Umbilical cord (tissue), 2 donors: ENCODE data around the gene SEC24D. TPM values are rescaled to one million over a fixed set of nuclear protein-coding genes. Genes with fewer than 3 reads are reported as not detected.
"Not testable (repeated sequence)": the region's sequence is repeated elsewhere in the genome, so short reads cannot be mapped to it uniquely, and the experiment has no call there.

Source experiments
- DNase-seq: peaks from one replicate; pipeline ENCODE4 v3.0.0-alpha.2; 2015; ENCODE audit warnings: low spot score
- total RNA-seq: library from RNA; depleted of rRNA; stranded (reverse); fragments of >200 nt; gene quantifications from one replicate; pipeline ENCODE4 v1.2.3, GENCODE V29; 2014; ENCODE audit warnings: low replicate concordance; ENCODE audit not compliant: insufficient read depth

SEC24D gene
- total RNA-seq, 1 donor from 2014 or later = 117 TPM

DNA sequence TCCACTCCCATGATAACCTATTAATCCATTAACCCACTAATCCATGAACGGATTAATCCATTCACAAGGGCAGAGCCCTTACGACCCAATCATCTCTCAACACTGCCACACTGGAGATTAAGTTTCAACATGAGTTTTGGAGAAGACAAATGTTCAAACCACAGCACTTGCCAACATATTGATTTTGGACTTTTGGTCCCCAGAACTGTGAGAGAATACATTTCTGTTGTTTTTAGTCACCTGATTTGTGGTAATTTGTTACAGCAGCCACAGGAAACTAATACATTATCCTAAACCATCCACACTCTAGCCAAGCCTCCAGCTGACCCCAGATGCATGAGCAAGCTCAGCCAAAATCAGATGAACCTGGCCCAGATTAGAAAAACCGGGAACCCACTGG, 22.4 kb downstream of the SEC24D start:
- DNase-seq = no peak

DNA sequence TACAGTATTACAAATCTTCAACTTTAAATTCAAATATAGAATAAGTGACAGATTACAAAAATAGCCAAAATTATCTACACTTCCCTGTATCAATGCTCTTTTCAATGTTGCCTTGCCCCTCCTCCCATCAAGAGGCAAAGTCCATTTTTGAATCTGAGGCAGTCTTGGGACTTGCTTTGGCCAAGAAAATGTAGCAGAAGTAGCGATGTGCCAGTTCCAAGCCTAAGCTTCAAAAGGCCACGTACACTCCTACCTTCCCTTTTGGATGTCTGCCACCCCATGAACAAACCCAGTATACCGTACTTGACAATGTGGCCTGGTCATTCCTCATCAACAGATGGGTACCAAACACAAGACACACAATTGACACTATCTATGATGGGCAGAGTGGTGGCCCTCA, 24.1 kb downstream of the SEC24D start:
- no peak for DNase-seq

DNA sequence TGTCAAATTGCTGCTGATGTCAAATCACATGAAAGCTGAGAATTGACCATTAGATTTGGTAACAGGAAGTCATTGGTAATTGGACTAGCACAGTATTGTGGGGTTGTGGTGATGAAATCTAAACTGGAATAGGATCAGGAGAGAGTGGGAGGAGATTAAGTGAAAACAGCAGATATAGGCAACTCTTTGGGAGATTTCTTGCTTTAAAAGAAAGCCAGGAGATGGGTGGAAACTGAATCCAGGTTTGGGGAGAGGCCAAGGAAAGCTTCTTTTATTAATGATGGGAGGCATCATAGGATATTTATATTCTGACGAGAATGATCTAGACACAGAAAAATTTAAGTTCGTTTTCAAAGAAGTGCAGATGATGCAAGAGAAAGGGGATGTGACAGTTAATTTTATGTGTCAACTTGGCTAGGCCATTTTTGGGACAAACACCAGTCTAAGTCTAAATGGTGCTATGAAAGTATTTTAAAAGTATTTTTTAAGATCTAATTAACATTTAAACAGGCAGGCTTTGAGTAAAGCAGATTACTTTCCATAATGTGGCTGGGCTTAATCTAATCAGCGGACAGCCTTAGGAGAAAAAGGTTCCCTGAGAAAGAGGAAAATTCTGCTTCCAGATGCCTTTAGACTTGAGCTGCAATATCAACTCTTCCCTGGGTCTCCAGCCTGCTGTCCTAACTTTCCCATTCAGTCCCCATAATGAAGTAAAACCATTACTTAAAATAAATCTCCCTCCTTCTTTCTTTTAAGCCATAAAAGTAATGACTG, 24.7 kb downstream of the SEC24D start:
- peak; percentile 74 for DNase-seq

DNA sequence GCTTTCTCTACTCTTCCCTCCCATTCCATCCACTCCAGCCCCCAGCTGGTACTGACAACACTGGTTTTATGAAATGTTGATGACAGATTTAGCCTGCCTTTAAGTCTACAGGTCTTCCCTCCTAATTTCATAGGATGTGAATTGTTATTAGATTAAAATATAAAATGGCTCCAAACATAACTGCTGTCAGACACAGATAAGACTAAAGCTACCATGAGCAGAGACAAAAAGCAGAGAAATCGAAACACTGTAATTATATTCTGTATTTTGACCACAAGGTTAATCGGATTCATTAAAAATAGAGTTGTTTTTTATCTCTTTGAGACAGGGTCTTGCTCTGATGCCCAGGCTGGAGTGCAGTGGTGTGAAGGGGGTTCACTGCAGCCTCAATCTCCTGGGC, 28.3 kb downstream of the SEC24D start:
- no peak for DNase-seq

DNA sequence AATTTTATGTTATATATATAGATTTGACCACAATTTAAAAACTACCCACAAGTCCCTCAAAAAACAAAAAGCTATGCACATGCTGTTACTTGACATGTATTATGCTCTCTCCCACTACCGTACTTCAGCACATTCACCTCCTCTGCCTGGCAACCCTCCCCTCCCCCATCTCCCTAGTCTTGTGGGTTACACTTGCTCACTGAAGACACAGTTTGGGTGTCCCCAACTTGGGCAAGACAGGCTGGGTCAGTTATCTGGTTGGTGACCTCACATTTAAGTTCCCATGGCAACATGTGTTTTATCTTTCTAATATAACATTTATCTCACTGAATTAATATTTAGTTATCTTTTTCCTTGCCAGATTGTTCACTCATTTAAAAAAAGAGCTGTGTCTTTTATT, 32.7 kb downstream of the SEC24D start:
- DNase-seq = no peak

DNA sequence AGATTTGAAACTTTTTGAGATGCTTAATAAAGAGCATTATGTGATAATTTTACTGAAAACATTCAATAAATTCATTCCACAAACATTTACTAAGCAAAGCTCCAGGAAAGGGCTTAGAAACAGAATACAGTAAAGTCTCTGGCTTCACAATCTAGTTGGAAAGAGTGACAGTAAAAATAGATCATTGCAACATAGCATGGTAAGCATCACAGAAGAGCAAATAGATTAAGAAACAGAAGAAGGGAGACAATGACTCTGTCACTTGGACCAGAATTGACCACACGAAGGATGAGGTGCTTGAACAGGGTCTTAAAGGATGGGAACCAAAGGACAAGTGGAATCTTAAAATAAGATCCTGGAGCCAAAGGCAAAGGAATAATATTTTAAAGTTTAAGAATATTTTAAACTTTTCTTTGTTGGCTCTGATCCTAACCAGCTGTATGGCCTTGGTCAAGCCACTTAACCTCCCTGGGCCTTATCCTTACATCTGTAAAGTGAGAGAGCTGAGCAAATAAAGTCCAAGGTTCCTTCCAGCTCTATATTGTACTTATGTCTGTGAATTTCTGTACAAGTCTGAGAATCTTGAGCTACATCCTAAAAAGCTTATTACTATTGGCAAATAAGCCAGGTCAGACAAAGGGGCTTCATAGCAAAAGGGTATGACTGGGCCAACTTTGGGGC, 33.9 kb downstream of the SEC24D start:
- DNase-seq = peak; percentile 13

DNA sequence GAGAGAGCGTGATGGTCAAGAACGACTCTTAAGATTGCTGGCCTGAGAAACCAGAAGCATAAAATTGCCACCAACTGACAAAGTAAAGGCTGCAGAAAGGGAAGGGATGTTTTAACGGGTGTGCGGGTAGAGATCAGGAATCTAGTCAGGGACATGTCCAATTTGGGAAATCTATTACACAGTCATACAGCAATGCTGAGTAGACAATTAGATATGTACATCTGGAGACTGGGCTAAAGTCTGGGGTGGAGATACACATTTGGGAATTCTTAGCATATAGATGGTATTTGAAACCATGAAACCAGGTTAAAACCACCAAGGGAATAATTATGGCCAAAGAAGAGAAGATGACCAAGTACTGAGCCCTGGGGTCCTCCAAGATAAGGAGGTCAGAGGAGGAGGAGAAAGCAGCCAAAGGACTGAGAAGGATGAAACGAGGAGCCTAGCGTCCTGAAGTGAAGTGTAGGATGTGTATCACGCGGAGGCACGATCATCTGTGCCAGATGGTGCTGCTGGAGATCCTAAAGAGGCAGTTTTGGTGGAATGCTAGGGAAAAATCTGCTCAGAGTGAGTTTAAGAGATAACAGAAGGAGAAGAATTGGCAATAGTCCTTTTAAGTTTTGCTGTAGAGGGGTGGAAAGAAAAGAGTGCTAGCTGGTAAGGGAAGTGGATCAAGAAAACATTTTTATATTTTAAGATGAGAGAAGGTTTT, 36.5 kb downstream of the SEC24D start:
- no peak for DNase-seq

DNA sequence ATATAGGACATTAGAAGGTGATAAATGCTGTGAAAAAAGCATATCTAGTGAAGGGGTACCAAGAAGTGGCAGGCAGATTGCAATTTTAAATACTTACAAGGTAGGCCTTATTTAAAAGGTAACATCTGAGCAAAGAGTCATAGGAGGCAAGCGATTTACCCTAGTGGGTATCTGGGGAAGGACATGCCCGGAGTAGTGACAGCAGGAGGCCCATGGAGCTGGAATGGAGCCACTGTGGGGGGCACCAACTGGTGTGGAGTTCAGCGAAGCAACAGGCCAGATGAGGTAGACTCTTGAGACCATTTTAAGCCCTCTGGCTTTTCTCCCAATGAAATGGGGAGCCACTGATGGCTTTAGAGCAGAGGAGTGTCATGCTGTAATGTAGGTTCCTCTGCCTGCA, 37.3 kb downstream of the SEC24D start:
- DNase-seq = no peak

DNA sequence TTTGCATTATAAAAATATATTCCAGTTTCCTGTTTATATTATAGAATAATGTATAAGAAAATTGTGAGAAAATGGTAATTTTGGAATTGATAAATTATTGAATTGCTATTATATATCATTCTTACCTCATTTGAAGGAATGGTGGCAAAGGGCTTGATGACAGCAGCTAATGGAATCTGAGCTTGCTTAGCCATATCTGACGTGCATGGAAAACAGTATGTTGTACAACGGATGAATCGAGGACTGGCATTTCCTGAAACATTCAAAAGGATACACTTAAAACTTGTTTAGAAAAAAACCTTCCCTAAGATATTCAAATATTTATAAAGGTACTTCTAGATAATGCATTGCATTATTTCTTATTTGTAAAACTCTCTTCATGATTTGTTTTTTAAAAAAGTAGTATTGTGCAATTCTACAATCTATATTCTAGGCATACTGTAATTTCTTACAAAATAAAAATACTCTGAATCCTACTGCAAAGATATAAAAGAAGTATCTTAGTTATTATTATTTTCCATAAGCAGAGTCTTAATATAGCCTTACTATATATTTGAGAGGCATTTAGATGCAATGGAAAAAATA, 38.3 kb downstream of the SEC24D start:
- no peak for DNase-seq

DNA sequence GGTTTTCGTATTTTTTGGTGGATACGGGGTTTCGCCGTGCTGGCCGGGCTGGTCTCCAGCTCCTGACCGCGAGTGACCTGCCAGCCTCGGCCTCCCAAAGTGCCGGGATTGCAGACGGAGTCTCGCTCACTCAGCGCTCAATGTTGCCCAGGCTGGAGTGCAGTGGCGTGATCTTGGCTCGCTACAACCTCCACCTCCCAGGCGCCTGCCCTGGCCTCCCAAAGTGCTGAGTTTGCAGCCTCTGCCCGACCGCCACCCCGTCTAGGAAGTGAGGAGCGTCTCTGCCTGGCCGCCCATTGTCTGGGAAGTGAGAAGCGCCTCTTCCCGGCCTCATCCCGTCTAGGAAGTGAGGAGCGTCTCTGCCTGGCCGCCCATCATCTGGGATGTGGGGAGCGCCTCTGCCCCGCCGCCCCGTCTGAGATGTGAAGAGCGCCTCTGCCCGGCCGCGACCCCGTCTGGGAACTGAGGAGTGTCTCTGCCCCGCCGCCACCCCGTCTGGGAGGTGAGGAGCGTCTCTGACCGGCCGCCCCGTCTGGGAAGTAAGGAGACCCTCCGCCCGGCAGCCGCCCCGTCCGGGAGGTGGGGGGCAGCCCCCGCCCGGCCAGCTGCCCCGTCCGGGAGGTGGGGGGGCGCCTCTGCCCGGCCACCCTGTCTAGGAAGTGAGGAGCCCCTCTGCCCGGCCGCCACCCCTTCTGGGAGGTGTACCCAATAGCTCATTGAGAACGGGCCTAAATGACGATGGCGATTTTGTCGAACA, 44.1 kb downstream of the SEC24D start:
- DNase-seq = not testable (repeated sequence)

DNA sequence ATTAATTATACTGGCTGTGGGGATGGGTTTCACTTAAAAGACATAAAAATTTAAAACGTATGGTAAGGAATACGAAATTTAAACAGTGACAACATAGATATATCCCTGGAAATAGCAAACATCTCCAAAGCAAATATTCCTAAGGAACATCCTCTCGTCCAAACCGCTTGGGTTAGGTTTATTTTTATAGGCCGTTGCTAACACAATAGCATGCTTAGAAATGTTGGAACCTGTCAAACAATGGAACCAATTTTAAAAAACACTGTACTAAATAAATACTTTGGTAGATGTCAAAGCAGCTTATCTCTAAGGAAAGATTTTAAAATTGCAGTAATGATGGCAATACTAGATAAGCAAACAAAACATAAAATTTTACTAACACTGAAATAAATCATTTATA, 45.4 kb downstream of the SEC24D start:
- no peak for DNase-seq

DNA sequence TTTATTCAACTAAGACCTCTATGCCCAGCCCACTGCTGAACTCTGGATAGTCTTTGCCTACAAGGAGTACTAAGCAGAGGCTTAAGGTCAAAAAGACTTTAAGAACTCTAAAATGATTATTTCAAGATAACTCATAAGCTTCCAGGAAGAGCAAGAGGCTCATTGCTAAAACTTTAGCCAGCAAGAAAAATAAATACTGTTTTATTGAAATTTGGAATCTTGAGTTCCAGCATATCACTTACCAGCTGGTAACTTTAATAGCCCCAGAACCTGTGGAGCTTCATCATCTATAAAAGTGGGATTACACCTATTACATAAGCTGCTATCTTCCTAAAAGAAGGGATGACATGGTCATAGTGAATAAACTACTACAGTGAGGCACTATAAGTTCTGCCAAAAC, 47.0 kb downstream of the SEC24D start:
- peak; percentile 94 for DNase-seq

DNA sequence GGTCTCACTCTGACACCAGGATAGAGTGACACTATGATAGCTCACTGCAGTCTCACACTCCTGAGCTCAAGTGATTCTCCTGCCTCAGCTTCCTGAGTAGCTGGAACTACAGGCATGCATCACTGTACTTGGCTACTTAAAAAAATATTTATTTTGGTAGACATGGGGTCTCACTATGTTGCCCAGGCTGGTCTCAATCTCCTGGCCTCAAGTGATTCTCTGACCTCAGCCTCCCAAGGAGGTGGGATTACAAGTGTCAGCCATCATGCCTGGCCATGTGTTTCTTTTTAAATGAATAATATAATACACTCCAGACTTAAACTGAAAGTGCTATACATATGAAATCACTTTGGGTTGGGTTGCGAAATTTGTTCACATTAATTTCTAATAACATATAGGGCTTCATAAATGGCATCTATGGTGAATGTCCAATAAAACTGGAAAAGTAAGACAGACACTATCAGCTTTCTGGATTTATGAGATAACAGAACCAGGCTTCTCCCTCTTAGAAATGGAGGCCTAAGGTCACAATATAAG, 48.0 kb downstream of the SEC24D start:
- DNase-seq = peak; percentile 40

DNA sequence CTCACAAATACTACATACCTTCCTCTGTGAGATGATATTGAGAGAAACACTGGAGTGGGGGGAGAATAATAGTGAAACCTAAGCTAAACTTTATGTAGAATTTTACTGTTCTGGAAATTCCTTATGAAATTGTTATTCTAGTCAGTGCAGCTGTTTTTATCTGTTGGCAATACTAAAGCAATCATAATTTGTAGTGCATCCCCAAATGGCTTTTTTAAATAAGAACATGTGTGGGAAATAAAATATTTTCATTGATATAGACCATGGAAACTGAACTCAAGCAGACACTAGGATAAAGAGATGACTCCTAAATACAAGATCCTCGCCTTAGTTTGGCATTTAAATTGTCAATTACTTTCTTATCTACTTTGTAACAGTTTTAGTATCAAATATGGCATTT, 51.1 kb downstream of the SEC24D start:
- DNase-seq = no peak

DNA sequence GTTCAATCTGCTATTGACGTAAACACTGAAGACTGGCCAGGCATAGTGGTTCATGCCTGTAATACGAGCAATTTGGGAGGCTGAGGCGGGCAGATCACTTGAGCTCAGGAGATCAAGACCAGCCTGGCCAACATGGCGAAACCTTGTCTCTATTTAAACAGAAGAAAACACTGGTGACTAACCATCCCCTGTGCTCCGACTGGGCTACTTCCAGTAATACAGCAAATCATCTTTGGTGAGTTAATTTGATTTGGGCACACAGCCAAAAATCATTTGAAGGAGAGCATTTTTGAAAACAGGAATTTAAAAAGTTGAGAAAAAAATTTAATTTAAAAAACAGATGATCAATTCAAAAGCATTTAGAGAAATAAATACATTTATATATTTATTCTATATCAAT, 52.0 kb downstream of the SEC24D start:
- no peak for DNase-seq

DNA sequence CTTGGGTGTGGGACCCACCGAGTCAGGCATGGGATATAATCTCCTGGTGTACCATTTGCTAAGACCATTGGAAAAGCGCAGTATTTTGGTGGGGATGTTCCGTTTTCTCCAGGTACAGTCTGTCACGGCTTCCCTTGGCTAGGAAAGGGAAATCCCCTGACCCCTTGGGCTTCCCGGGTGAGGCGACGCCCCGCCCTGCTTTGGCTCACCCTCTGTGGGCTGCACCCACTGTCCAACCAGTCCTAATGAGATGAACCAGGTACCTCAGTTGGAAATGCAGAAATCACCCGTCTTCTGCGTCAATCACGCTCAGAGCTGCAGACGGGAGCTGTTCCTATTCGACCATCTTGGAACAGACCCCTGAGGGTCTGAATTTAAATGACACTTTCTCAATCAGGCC, 53.0 kb downstream of the SEC24D start:
- DNase-seq = not testable (repeated sequence)

DNA sequence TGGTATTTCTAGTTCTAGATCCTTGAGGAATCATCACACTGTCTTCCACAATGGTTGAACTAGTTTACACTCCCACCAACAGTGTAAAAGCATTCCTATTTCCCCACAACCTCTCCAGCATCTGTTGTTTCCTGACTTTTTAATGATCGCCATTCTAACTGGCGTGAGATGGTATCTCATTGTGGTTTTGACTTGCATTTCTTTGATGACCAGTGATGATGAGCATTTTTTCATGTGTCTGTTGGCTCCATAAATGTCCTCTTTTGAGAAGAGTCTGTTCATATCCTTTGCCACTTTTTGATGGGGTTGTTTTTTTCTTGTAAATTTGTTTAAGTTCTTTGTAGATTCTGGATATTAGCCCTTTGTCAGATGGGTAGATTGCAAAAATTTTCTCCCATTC, 58.3 kb downstream of the SEC24D start:
- not testable (repeated sequence) for DNase-seq

DNA sequence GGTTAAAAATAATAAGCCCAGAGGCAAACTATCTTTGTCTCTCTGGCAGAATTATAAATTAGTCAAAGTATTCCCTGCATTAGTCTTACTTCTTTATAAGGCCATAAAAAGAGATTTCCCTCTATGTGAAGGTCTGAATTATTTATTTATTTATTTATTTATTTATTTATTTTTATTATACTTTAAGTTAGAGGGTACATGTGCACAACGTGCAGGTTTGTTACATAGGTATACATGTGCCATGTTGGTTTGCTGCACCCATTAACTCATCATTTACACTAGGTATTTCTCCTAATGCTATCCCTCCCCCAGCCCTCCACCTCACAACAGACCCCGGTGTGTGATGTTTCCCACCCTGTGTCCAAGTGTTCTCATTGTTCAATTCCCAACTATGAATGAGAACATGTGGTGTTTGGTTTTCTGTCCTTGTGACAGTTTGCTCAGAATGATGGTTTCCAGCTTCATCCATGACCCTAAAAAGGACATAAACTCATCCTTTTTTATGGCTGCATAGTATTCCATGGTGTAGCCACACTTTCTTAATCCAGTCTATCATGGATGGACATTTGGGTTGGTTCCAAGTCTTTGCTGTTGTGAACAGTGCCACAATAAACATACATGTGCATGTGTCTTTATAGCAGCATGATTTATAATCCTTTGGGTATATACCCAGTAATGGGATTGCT, 58.8 kb downstream of the SEC24D start:
- DNase-seq = not testable (repeated sequence)

DNA sequence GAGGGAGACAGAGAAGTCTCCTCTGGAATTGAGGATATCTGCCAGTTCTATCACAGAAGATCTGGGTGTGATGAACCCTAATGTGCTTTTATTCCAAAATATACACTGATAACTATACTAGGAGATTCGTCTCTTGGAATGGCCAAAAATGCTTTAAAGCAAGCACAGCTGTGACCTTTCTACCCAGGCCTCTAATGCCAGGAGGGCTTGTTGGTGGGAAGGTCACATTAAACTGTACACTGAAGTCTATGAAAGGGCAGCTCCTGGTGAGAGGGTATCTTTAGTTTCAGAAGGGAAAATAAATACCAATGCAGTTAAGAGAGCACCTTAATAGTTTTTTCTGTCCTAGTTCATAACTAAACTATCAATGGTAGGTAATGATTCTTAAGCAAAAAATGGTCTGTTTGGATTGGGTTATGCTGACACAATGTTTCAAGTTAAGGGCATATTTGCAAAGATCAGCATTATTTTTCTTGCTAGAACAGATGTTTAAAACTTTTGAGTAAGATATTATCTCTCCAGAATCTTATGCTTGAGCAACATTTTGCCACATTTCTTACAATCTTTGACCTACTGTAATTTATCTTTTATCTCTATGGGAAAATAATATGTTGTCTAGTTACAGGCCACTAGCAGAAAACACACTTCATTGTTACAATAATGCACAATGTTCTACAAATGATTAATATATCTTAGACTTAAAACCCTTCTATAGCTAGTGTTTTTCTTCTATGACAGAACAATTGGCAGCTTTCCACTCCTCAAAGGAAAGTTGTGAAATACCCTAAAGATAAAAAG, 59.6 kb downstream of the SEC24D start:
- DNase-seq = no peak

DNA sequence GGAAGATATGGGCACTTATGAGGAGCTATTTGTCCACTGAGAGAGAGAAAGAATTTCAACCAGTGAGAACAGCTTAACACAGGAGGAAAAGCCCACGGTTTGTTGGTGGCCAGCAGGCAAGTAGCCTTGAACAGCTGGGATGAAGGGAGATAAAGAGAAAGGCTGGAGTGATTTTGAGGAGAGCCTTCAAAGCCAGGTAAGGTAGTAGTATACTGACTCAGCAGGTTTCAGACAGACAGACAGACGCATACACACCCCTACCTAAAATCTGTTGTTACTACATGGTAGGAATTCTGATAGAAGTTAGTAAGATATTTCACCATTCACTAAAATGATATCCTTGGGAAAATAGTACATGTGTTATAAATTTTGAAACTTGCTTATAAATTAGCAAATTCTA, 60.5 kb downstream of the SEC24D start:
- DNase-seq = no peak
